Activated CD4-positive, alpha-beta T cell treated with anti-CD3 and anti-CD28 coated beads, Interleukin-2, amount 10 ng/mL, durations not matched to agents 7 days and 5 days (primary cell): ENCODE results near the gene TM6SF1. TPM values are rescaled to one million over a fixed set of nuclear protein-coding genes. Genes with fewer than 3 reads are reported as not detected.
"Not testable (repeated sequence)": the region's sequence is repeated elsewhere in the genome, so short reads cannot be mapped to it uniquely, and the experiment has no call there.

ENCODE experiments used
- CTCF ChIA-PET: fragments of 350-600 bp; sonication (Branson Sonifier 250); formaldehyde crosslinking; loops from one replicate; lab custom pipeline; 2021; ENCODE audit warnings: antibody characterized with exemption; lab: Charles Lee
- POLR2A ChIA-PET: fragments of 350-600 bp; sonication (Branson Sonifier 250); formaldehyde crosslinking; loops from one replicate; lab custom pipeline; 2021; ENCODE audit warnings: antibody characterized with exemption; lab: Charles Lee
- DNase-seq: peaks from one replicate; pipeline ENCODE4 v3.0.0-alpha.2; 2020
- H3K27ac Mint-ChIP-seq: one replicate; pipeline ENCODE4 v1.8.0; 2021; ENCODE audit warnings: mild to moderate bottlenecking, moderate library complexity, mixed read lengths
- H3K27me3 Mint-ChIP-seq: one replicate; pipeline ENCODE4 v1.8.0; 2021; ENCODE audit warnings: mixed read lengths
- H3K36me3 Mint-ChIP-seq: one replicate; pipeline ENCODE4 v1.8.0; 2021; ENCODE audit warnings: low read depth, mixed read lengths
- H3K4me1 Mint-ChIP-seq: one replicate; pipeline ENCODE4 v1.8.0; 2021; ENCODE audit warnings: mixed read lengths
- H3K4me3 Mint-ChIP-seq: one replicate; pipeline ENCODE4 v1.8.0; 2021; ENCODE audit warnings: mild to moderate bottlenecking, moderate library complexity, mixed read lengths
- H3K9me3 Mint-ChIP-seq: one replicate; pipeline ENCODE4 v1.8.0; 2021; ENCODE audit warnings: mixed read lengths
- total RNA-seq, 2 experiments: library from RNA; stranded (reverse); gene quantifications; one replicate each; pipeline ENCODE4 v1.2.3, GENCODE V29; 2021

The TM6SF1 gene
- total RNA-seq, 2 experiments from 2014 or later, result 9.4 to 12.5 TPM

DNA sequence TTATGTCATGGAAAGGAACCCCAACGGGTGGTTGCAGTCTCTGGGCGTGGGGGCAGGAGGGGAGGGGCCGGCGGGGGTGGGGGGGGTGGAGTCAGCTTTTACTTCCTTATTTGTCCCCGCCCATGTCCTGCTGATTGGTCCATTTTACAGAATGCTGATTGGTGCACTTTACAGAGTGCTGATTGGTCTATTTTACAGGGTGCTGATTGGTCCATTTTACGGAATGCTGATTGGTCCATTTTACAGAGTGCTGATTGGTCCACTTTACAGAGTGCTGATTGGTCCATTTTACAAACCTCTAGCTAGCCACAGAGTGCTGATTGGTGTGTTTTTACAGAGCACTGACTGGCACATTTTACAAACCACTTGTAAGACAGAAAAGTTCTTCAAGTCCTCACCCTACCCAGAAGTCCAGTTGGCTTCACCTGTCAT lies 38.2 kb upstream of the TM6SF1 start:
- Mint-ChIP-seq H3K9me3 (peaks cover 21% of the 10 kb centered on the region), H3K4me1 (peaks cover 21% of the 10 kb centered on the region), H3K36me3 (peaks cover 12% of the 10 kb centered on the region)
- H3K27ac Mint-ChIP-seq, H3K4me3 Mint-ChIP-seq, POLR2A ChIA-PET, CTCF ChIA-PET, H3K27me3 Mint-ChIP-seq: not testable (repeated sequence)
- DNase-seq, result peak; percentile 36

DNA sequence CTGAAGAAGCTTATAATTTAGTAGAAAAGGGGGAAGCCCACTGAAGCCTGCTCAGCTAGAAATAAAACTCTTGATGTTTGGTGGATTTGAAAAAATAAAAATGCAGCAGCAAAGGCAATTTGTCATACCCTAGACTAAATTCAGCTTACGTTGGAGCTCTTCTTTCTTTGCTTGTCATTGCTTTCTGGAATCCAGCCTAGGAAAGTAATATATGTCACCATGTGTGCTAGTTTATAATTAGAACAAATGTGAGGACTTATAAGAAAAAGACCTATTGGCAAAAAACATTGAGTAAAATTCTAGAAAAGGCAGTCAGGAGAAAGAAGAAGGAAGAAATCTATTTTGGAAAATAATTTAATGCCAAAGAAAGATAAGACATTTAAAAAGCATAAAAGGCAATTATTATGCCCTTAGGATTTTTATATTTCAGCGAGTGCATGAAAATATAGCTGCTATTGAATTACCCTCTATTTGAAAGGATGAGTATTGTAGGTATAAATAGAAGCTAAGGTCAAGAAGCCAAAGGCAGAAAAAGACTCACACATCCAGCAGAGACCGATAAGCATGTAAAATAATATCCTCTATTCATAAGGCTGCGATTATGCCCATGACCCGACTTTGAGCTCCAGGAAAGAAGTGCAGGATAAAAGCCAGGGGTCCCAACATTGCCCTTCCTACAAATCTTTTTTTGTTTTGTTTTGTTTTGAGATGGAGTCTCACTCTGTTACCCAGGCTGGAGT lies 29.8 kb upstream of the TM6SF1 start:
- Mint-ChIP-seq H3K36me3 (peaks cover 4% of the 10 kb centered on the region), H3K4me1 (peaks cover 3% of the 10 kb centered on the region), H3K27me3 (peaks cover 39% of the 10 kb centered on the region), H3K27ac (no peak overlapping the region), H3K4me3 (no peak overlapping the region), H3K9me3 (peaks cover 11% of the 10 kb centered on the region)
- ChIA-PET POLR2A (no interaction called here), CTCF (no interaction called here)
- no peak for DNase-seq

DNA sequence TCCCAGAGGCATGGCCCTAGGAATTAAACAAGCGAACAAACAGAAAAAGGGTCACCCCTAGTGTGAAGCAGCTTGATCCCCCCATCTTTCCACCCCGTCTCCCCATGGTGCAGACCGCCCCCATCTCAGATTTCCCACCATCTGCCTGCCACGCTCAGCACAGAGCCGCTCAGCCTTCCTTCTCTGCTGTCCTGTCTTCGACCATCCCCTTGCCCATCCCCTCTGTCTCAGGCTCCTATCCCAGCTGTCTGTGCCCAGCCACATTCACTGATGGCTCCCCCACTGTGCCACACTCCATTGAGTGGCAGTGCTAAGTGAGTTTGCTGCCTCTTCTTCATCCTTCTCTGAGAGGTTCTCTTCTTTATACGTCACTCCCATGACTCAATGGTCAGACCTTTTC lies 28.7 kb upstream of the TM6SF1 start:
- ChIA-PET POLR2A (no interaction called here), CTCF (no interaction called here)
- no peak for DNase-seq

DNA sequence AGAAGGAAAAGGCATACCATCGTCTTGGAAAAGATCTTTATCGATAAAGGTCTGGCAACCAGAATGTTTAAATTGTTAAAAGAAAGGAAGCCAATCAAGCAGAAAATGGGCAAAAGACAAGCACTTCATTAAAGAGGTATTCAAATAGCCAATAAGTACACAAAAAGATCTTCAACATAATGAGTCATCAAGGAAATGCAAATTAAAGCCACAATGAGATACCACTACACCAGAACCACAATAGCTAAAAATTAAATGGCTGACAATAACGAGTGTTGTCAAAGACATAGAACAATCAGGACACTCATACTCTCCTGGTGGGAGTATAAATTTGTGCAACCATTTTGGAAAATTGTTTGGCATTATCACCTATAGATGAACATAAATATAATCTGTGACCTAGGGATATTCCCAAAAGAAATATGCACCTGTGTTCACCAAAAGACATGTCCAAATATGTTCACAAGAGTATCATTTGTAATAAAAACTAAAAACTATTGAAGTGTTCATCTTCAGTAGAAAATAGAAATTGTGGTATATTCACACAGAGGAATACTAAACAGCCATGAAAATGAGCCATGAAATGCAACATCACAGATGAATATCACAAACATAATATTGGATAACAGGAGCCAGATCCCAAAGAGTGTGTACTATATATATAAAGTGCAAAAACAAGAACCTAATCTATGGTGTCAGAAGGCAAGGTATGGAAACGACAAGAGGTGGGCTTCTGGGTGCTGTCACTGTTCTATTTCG lies 26.0 kb upstream of the TM6SF1 start:
- CTCF ChIA-PET, result interaction anchor here (0.5 to 1.0 kb wide), 4 partner anchors 13 to 71 kb away, joined by 3 to 4 read pairs (median 4); no protein-coding TSS in a partner anchor
- no peaks in the 10 kb centered on the region for H3K9me3 Mint-ChIP-seq

More for the DNA sequence above, 28.7 kb upstream of the TM6SF1 start:
- Mint-ChIP-seq H3K4me1 (peaks cover 3% of the 10 kb centered on the region), H3K27me3 (peaks cover 39% of the 10 kb centered on the region), H3K4me3 (no peak overlapping the region), H3K36me3 (peaks cover 4% of the 10 kb centered on the region), H3K9me3 (peaks cover 7% of the 10 kb centered on the region), H3K27ac (no peak overlapping the region)

DNA sequence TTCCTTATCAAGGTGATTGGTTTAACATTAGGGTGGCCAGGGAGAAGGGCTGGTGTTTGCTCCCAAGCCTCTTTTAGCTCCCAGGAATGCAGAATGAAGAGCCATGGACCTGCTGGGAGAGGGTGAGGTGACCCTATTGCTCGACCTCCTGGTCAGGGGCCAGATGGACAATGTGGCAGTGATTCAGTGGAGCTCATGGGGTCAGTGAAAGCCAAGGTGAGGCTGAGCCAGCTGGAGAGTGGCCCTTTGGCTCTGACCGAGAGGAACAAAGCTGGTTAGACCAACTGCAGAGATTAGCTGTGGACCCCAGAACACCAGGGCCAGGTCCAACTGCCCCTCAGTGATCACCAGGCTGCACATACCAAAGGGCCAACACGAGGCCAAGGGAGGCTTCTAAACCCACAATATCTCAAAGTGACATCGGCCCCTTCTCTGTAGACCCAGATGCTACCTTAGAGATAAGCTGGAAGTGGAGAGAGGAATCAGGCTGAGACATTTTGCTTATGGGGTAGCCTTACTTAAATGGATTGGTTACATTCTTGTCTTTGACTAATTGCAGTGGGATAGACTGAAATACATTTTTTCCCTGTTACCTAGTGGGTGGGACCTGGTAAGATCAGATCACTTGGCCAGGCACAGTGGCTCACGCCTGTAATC lies 24.6 kb upstream of the TM6SF1 start:
- ChIA-PET CTCF (interaction anchor here (0.6 to 1.5 kb wide), 2 partner anchors 13 to 55 kb away, joined by 4 read pairs; no protein-coding TSS in a partner anchor), POLR2A (no interaction called here)
- Mint-ChIP-seq H3K27ac (no peak overlapping the region), H3K27me3 (peaks cover 40% of the 10 kb centered on the region), H3K4me3 (no peak overlapping the region), H3K4me1 (peaks cover 3% of the 10 kb centered on the region), H3K36me3 (no peaks in the 10 kb centered on the region), H3K9me3 (no peaks in the 10 kb centered on the region)
- DNase-seq, result no peak

More for the DNA sequence above, 26.0 kb upstream of the TM6SF1 start:
- POLR2A ChIA-PET, result no interaction called here
- peaks cover 35% of the 10 kb centered on the region for H3K27me3 Mint-ChIP-seq
- peaks cover 3% of the 10 kb centered on the region for H3K4me1 Mint-ChIP-seq
- H3K27ac Mint-ChIP-seq, result no peak overlapping the region
- DNase-seq, result no peak
- H3K4me3 Mint-ChIP-seq, result no peak overlapping the region
- H3K36me3 Mint-ChIP-seq, result no peaks in the 10 kb centered on the region

DNA sequence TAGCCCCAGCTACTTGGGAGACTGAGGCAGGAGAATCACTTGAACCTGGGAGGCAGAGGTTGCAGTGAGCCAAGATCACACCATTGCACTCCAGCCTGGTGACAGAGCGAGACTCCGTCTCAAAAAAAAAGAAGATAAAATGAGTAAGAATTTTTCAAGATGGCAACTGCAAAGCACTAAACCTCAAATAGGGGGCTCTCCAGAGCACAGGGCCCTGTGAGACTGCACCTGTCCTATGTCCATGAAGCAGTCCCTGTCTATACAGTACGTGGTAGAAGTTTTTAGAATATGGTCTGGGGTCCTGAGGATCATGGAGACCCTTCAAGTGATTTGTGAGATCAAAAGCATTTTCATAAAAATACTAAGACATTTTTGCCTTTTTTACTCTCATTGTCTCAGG lies 22.0 kb upstream of the TM6SF1 start:
- H3K27me3 Mint-ChIP-seq, result peaks cover 30% of the 10 kb centered on the region
- CTCF ChIA-PET, H3K4me3 Mint-ChIP-seq, H3K9me3 Mint-ChIP-seq, H3K27ac Mint-ChIP-seq, POLR2A ChIA-PET, DNase-seq, H3K4me1 Mint-ChIP-seq, H3K36me3 Mint-ChIP-seq: not testable (repeated sequence)

DNA sequence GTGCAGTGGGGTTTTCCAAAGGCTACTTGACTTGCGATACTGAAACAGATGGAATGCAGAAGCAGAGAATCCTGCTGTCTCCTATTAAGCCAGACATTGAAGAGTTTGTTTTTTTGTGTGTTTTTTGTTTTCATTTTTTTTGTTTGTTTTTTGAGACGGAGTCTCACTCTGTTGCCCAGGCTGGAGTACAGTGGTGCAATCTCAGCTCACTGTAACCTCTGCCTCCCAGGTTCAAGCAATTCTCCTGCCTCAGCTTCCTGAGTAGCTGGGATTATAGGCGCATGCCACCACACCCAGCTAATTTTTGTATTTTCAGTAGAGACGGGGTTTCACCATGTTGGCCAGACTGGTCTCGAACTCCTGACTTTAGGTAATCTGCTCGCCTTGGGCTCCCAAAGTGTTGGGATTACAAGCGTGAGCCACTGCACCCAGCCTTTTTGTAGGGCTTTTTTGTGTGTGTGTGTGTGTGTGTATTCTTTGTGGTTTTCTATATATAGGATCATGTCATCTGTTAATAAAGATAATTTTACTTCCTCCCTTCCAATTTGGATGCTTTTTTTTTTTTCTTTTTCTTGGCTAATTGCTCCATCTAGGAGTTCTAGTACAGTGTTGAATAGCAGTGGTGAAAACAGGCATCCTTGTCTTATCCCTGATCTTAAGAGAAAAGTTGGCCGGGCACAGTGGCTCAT lies 21.4 kb upstream of the TM6SF1 start:
- H3K27ac Mint-ChIP-seq, CTCF ChIA-PET, H3K4me1 Mint-ChIP-seq, H3K4me3 Mint-ChIP-seq, DNase-seq, H3K36me3 Mint-ChIP-seq, POLR2A ChIA-PET, H3K9me3 Mint-ChIP-seq: not testable (repeated sequence)
- peaks cover 30% of the 10 kb centered on the region for H3K27me3 Mint-ChIP-seq

DNA sequence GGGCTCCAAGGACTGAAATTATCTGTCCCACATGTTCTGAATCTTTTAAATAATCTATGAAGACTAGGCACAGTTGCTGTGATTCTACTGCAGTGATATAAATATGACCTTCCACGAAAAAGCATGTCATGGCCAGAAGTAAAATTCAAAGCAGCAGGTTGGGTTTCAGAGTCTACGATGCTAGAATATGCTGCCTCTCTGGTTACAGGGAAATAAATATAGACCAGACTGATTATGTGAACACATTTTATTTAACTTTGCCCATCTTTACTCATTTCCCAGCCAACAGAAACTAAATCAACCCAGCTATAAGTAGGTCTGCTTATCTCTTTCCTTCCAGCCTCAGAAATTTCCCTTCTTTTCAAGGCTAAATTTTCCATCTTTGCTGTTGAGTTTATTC lies 19.9 kb upstream of the TM6SF1 start:
- Mint-ChIP-seq H3K36me3 (no peaks in the 10 kb centered on the region), H3K4me3 (no peak overlapping the region), H3K9me3 (no peaks in the 10 kb centered on the region), H3K4me1 (peaks cover 6% of the 10 kb centered on the region), H3K27me3 (peaks cover 23% of the 10 kb centered on the region), H3K27ac (no peak overlapping the region)
- ChIA-PET CTCF (no interaction called here), POLR2A (no interaction called here)
- no peak for DNase-seq

DNA sequence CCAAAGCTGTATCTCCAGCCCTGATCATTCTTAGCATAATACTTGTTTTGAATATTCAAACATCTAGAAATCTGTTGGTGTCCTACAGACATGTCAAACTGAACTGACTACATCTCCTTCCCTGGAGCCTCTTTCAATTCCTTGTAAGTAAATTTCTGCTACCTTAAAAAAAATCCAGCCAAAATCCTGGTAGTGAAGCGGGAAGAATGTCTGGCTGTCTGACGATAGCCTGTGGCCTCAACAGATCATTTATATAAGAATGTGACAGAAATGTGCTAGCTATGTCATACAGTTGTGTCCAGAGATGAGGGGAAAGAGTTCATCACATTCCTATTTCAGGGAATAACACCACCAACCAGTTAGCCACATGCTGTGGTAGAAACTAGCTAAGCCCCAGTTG lies 18.6 kb upstream of the TM6SF1 start:
- ChIA-PET CTCF (no interaction called here), POLR2A (no interaction called here)
- peaks cover 6% of the 10 kb centered on the region for H3K4me1 Mint-ChIP-seq
- no peaks in the 10 kb centered on the region for H3K36me3 Mint-ChIP-seq
- no peak overlapping the region for H3K27ac Mint-ChIP-seq
- no peak for DNase-seq
- H3K27me3 Mint-ChIP-seq, result peaks cover 23% of the 10 kb centered on the region
- H3K4me3 Mint-ChIP-seq, result no peak overlapping the region
- no peaks in the 10 kb centered on the region for H3K9me3 Mint-ChIP-seq

DNA sequence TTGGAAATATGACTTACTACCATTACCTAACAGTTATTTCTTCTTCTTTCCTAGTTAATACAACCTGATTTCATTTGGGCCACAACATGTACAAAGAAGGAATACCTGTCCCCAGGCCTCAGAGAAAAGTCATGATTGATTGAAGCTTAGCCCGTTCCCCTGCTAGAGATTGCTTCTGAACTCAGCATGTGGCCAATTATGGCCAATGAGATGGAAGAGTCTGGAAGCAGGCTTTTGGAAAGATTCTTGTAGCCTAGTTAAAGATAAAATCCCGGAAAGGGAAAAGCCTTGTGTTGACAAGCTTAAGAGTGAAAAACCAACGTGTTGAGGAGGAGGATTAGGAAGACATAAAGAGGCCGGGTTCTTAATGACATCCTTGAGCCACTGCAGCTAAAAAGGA lies 17.0 kb upstream of the TM6SF1 start:
- Mint-ChIP-seq H3K36me3 (no peaks in the 10 kb centered on the region), H3K27me3 (peaks cover 27% of the 10 kb centered on the region), H3K9me3 (no peaks in the 10 kb centered on the region), H3K4me1 (peaks cover 6% of the 10 kb centered on the region), H3K4me3 (no peak overlapping the region), H3K27ac (no peak overlapping the region)
- ChIA-PET POLR2A (no interaction called here), CTCF (no interaction called here)
- no peak for DNase-seq

DNA sequence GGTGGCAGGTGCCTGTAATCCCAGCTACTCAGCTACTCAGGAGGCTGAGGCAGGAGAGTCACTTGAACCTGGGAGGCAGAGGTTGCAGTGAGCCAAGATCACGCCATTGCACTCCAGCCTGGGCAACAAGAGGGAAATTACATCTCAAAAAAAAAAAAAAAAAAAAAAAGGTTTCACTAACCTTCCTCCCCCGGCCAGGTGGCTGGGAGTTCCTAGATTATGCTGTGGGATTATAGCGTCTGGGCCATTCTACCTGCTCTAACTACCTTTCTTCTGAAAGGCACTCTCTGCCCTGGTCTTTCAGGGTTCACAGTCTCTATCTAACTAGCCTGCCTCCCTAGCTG lies 15.5 kb upstream of the TM6SF1 start:
- DNase-seq, H3K27ac Mint-ChIP-seq, CTCF ChIA-PET, H3K36me3 Mint-ChIP-seq, H3K4me1 Mint-ChIP-seq, POLR2A ChIA-PET, H3K4me3 Mint-ChIP-seq, H3K9me3 Mint-ChIP-seq: not testable (repeated sequence)
- peaks cover 28% of the 10 kb centered on the region for H3K27me3 Mint-ChIP-seq

DNA sequence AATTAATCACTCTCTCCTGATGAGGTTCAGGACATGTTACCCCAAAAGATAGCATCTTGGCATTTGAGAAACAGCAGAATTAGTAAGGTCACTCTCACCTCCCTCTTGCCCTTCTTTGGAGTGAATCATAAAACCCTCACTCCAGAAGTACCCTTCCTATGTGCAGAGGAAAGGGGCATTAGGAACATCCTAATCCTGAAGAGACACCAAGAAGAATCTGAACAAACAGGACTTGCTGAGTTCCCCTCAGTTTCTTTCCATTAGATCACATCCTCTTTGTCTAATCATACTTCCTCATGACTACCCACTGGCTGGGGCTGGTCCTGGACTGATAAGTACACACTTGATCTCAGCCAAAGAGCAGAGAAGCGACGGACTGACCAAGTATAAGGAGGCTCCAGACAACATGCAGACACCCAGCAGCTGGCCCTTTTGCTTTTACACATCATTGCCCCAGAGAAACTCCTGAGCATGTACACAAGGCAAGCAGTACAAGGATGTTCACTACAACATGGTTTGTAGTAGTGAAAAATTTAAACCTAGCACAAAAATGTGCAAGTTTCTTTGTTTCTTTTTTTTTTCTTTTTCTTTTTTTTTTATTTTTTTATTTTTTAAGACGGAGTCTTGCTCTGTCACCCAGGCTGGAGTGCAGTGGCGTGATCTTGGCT lies 15.0 kb upstream of the TM6SF1 start:
- H3K9me3 Mint-ChIP-seq, result no peaks in the 10 kb centered on the region
- no peak overlapping the region for H3K4me3 Mint-ChIP-seq
- no peak for DNase-seq
- H3K27me3 Mint-ChIP-seq, result peaks cover 27% of the 10 kb centered on the region
- no peaks in the 10 kb centered on the region for H3K36me3 Mint-ChIP-seq
- peaks cover 6% of the 10 kb centered on the region for H3K4me1 Mint-ChIP-seq
- ChIA-PET CTCF (no interaction called here), POLR2A (no interaction called here)
- no peak overlapping the region for H3K27ac Mint-ChIP-seq
